Activated CD4-positive, alpha-beta T cell treated with anti-CD3 and anti-CD28 coated beads, Interleukin-2, amount 50 U/mL, for 4 hours (primary cell): ENCODE measurements around the gene LGR4.
"Not testable (repeated sequence)": the region's sequence is repeated elsewhere in the genome, so short reads cannot be mapped to it uniquely, and the experiment has no call there.

Experiments
- DNase-seq, 2 experiments: peaks; one replicate each; pipeline ENCODE4 v3.0.0-alpha.2; 2020

The LGR4 gene

DNA sequence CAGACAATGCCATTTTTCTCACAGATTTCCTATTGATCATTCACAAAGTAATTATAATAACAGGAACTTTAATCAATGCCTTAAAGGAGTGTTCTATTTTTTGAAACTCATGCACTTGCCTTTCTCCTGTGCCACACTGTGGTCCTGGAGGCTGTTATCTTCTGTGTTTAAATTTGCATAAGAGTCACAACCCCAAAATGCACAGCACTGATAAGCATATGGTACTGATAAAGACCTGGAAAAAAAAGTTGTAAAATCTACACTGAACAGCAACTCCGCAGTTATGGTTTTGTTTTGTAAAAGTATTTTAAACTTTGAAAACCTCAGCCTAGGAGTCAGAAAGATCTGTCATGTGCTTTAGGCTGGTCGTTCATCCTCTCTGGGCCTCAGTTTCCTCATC, 100.4 kb downstream of the LGR4 start:
- no peak for DNase-seq

DNA sequence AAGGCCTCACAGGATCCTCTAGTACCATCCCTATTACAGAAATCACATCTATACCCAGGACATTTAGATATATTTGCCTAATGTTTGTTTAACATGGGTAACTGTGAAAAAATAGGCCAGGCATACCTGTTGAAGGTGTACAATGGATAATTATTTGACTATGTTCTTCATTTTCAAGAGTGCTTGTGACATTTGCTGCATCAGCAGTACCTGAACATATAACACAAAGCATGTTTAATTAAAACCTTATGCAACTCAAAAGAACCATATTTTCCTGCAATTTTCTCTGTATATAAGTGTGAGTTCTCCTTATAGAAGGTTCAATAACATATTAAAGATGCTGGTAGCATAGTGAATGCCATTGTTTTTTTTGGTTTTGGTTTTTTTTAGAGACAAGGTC, 101.1 kb downstream of the LGR4 start:
- DNase-seq, result no peak

DNA sequence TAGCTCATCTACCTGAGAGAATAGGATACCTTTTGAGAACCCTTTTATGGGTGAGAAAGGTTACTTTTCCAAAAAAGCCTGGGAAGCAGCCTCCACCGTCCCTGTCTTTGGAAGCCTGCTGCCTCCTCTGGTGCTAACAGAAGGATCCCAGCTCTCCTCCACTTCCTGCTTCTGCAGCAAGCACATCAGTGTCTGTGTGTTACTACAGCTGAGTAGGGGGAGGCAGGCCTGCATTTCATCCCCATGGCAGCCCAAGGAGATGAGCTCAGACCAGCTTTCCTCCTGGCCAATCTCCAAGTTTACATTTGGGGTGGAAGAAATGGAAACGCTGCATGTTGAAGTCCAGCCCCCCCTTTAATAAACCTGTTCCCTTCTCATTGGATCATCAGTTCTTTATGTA, 102.2 kb downstream of the LGR4 start:
- DNase-seq, result no peak

DNA sequence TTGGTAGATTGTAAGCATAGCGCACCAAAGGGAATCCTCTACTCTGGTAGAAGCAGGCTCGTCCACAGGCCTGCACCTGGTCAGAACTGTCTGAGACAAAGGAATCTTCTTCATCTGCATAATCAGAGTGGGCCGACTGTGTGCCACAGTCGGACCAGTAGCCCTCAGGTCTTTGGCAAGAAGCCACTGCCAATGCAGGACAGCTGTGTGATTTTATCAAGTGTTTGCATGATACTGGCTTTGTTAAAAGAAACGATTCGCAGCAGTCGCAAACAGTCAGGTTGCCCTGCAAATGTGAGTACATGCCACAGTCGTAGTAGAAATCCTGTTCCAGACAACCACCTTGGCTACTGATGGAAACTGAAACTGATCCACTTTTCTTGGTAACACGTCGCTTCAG, 104.7 kb downstream of the LGR4 start:
- DNase-seq, result no peak

DNA sequence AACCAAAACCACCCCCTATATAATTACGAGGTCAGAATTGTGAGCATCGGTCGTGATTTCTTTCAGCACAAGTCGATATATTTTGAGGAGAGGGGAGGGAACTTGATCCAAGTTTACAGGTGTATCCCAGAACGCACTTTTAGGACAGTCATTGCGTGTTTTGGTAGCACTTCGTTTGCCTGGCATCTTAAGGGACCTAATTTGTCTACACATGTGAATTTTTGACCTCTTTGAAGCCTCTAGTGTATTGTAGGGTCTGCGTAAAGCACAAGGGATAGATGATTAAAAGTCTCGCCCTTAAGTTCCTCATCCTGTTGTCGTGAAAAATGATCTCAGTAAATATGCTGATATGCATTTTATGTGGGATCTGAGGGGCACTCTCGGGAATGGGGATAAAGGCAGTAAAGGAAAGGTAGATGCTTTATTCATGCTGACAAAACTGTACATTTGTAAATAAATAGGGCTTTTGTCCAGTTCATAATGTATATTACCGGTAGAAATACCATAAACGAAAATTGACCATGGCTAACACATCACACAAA, 108.9 kb downstream of the LGR4 start:
- DNase-seq, result no peak

DNA sequence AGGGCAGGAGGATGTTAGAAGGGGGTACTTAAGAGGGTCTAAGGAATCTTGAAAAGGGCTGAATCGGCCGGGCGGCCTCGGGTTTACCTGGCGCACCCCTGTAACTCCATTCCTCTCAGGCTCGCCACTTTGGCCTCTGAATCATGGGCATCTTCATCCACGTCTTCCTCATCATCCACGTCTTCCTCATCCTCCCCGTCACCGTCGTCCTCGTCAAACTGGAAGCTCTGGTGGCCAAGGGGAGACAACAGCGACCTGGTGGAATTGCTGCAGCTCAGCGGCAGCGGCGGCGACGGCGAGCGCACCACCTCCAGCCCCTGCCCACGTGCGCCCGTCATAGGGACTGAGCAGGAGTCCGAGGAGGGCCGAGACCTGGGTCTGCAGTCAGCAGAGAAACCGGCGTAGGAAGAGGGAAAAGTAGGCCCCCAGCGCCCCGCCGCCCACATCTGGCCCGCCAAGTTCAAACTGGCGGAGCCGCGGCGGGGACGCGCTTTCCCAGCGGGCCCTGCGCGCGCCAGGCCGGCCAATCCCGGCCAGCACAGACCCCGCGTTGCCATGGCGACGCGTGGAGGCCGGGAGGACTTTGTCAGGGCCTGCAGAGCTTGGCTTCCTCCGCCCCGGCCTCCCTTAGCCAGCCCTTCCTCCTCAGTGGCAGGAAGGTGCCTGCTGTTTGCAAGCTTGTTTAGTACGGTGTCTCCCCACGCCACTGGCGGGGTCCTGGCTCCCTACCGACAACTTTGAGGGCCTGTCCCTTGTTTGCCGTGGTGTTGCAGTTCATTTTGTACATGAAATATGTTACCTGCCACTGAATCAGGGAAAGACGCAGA, 109.6 kb downstream of the LGR4 start, which contains the start of gene CCDC34:
CCDC34 (minus strand) TSS at position 467 of the 827 bp plus-strand sequence; CDS start at position 446, 21 bp downstream.
- peak; percentile 77 to 78 for DNase-seq

DNA sequence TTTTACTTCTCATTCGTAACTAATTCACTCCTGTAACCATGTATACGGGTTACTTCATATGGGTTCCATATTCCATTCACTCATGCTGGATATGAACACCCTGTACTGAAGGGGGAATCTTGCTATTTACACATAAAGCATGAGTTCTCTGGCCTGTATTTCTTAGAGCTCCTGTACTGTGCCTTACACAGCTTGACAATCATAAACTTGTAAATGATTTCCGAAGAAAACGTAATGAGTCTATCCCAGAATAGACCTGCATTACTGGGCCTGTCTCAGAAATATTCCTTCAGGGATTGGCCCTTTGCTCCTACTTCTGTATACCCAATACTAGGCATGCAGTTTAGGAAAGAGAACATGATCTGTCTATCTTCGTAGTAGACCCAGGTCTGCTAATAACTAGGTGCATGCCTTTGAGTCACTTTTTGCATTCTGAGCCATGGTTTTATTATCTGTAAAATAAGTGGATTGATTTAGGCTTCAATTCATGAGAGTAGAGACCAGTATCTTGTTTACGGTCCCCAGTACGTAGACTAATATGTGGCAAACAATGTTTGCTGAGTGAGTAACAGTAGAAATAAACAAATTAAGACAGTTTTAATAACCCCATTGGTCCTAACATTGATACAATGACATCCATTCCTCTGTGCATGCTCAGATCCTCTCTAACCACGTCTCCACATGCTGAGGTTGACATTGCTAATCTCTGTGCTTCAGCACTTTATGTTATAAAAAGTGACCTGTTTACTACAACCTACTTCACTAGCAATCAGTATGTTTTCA, 110.8 kb downstream of the LGR4 start:
- no peak for DNase-seq

DNA sequence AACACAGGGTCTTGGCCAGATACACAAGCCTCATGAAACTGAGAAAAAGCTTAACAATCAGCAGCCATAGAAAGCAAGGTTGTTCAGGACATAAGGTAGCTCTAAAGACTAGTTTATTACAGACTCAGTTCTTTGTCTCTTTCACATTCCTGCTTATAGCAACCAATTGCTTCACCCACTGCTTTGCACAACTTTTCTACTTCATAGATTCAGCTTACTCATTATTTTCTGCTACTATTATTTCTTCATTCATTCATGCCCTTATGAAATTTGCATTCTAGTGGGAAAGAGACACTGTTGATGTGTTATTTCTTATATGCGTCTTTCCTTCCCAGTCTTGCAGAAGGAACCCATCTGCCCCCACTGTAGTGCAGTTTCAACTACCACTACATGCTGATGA, 114.3 kb downstream of the LGR4 start:
- no peak for DNase-seq

DNA sequence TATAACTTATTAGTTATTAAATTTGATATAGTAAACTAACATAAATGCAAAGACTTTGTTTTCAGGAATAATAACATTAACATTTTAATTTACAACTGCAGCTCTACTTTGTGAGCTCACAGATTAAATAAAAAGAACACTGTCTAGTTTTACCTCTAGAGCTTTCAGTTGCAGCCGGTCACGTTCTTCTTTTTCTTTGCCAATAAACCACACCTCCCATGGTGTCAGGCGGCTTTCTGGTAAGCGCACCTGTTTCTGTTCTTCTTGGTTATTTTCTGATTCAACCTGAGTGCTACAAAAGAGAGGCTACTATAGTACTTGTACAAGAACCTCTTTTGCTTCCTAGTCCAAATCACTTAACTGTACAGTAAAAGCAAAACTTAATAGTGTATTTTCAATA, 115.3 kb downstream of the LGR4 start:
- DNase-seq, result no peak

DNA sequence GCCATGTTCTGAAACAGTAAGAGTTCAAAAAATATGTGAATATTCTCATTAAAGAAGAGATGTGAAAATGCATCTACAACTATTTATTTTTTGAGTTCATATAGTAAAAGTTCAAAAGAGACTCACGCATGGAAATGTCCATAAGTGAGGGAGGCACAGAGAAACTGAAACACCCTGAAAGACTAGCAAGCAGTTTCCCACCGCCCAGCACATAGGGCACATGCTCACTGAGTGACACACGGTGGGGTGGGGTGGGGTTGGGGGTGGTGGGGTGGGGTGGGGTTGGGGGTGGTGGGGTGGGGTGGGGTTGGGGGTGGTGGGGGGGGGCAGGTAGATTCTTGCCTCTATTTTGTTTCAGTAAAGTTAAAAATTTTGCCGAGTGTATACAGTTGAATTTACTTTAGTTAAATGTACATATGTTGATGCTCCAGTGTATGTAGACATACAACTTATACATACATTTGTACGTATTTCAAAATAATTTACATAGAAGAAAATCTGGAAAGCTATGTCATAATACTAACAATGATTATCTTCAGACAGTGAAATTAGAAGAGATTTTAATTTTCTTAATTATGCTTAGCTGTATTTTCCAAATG, 115.9 kb downstream of the LGR4 start:
- no peak for DNase-seq

DNA sequence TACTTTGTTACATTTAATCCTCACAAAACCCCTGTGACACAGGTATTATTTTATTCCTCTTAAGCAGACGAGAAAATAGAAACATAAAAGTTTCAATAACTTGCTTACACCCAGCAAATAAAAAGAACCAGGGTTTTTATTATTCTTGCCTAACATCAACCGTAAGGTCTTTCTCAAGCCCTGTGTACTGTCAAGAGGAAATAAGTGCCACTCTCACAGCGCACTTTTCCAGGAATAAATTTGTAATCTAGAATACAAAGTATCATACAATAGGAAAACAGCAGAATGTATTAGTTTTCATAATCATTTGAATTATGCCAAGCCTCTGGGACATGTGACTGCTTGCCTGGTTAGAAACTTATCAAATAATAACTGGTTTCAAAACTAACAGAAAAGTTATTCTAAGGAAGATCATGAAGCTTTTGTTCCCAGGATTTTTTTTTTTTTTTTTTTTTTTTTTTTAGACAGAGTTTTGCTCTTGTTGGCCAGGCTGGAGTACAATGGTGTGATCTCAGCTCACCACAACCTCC, 117.0 kb downstream of the LGR4 start:
- no peak for DNase-seq

DNA sequence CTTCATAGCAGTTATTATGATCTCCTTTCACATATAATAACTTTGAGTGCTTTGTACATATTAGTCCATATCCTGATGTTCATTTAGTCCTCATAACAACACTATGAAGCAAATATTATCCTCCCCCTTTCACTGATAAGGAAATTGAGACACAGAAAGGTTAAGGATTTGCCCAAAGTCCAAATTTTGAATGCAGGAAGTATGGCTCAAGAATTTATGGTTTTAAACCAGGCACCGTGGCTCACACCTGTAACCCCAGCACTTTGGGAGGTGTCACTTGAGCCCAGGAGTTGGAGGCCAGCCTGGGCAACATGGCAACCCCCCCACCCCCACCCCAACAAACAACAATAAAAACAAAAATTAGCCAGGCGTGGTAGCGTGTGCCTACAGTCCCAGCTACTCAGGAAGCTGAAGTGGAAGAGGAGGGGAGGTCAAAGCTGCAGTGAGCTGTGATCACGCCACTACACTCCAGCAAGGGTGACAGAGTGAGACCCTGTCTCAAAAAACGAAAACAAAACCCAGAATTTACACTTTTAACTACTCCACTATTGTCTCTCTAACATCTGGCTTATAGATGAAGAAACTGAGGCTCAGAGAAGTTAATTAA, 118.1 kb downstream of the LGR4 start:
- no peak for DNase-seq

DNA sequence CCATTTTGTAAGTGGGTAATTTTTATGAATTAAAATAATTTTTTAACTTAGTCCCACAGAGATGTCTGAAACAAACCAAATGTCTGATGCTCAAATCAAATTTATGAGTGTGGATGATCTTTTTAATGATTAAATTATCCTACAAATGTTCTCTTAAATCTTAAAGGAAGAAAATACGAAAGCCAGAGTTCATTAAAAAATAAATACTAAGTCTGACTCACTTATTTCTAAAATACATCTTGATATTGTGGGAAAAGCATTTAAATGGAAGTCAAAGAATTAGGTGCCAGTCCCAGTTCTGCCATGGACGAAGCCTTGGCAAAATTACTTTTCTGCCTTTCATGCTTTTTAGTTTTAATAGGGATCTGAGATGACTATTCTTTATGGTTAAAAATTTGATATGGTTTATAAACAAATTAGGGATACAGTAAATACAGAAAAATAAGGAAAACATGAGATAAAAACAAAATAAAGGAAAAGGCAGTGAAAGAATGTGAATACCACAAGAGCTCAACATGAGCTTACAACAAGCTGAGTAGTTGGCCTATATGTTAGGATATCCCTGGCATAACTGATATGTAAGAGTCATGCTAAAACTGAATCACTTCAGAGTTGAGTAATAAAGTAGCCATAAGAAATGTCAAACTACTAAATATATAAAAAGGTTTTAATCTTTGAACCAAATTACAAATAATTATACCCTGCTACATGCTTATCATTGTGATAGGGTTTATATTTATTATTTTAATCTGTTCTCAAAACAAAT, 118.8 kb downstream of the LGR4 start:
- DNase-seq, result no peak

DNA sequence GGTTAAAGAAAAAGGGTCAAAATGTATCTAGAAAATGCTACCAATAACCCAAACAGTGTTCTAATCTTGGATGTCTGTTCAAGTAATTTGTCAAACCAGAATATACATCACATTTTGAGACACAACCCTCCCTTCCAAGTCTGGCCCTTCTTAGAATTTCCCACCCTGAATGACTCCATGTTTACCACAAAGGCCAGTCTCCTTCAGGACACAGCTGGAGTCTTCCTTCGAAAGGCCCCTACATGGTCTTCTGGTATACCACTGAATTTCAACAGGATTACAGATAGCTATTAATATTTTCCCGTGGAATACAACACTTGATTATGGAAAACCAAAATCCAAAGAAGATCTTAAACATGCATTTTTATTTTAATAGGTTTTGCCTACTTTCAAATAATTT, 119.8 kb downstream of the LGR4 start:
- no peak for DNase-seq

DNA sequence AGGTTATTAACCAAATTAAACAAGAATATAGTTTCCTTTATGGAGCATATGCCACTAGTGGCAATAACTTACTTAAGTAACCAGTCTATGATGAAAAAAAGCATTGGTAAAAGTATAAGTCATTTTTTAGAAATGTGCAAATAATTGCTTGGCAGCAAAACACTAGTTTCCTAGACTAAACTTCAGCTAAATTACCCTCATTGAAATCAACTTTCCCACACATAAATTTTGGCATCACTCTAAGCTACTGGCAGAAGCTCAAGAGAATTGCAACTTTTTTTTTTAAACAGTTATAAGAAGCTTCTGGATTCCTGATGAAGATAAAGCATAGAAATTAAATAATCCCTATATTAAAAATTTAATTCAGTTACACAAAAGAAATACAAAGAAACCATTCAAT, 122.1 kb downstream of the LGR4 start:
- DNase-seq, result no peak

DNA sequence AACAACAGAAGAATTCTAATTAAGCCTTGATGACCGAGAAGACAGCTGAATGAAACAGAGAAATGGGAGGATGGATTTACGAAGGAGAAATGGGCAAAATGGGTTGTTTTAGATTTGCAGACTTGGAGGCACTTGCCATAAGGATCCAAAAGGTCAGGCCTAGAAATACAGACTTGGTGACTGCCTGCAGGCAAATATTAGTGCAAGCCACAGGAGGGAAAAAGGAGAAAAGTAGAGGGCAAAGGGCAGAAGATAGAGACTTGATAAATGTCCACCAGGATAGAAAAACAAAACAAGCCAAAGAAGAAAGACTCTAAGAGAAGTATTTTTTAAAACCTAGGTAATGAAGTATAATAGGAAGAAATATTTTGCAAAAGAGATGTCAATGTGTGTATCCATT, 122.7 kb downstream of the LGR4 start:
- DNase-seq, result no peak

DNA sequence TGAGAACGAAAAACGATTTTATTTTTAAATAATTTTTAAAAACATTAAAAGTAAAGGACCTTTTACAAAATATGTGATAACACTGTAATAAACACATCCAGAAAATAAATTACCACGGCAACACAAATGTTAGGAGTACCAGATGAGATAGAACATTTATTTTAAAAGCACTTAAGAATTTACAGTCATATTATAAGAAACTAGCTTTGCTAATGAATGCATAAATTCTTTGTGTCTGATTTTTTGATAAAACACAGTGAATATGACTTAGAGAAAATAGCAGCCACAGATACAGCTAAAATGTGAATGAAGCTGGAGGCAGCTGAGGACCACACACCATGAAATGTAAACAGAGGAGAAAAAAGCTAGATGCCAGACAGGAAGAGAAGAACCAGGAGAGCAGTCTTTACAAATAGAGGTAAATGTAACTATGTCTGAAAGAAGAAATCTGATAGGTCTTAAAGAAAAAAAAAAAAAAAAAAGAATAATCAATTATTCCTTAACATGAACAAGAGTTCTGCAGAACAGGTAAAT, 124.2 kb downstream of the LGR4 start:
- DNase-seq, result no peak

DNA sequence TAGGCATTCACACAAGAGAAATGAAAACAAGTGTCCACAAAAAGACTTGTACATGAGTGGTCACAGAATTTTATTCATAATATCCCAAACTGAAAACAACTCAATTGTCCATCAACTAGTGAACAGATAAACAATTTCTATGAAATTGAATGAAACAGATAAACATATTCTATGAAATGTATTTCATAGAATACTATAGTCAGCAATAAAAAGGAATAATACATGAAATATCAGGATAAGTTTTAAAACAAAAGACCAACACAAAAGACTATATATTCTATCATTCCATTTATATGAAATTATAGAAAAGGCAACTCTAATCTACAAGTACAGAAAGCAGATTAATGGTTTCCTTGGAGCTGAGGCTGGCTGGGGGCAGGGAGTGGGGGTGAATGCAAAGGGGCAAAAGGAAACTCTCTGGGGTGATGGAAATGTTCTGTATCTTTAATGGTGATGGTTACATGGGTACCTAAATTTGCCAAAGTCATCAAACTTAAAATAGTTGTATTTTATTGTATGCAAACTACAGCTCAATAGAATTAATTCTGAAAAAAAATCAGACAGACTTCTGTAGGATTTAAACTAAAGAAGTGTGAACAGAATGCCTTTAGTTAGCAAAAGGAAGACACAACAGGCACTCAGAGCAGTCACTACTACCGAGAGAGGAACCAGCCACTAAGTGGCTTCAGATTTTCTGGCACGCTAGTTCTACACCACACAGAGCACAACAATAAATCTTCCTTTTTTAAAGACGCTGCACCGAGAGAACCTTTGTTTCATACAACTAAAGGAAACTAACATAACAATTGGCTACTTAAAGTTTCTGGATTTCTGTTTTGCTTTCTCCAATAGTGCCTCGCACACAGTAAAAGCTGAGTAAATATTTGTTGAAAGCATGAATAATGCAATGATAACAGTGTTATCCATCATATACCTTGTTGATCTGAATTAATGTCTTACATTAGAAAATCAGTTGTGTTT, 124.9 kb downstream of the LGR4 start:
- no peak for DNase-seq

DNA sequence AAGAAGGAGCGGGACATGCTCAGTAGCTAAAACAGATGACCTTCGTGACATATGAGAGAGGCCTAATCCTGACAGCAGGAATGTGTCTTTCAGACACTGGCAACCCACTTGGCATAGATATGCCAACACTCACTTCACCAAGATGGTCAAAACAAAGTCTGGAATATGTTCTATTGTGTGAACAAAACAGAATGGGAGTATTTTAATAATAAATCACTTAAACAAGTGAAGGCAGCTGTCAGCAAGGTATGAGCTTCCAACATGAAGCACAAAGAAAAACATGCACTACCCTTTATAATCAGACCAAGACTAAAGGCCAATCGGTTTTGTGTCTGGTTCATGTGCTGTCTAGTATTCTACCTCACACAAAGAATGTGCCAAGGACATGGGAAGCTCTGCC, 132.6 kb downstream of the LGR4 start:
- no peak for DNase-seq

DNA sequence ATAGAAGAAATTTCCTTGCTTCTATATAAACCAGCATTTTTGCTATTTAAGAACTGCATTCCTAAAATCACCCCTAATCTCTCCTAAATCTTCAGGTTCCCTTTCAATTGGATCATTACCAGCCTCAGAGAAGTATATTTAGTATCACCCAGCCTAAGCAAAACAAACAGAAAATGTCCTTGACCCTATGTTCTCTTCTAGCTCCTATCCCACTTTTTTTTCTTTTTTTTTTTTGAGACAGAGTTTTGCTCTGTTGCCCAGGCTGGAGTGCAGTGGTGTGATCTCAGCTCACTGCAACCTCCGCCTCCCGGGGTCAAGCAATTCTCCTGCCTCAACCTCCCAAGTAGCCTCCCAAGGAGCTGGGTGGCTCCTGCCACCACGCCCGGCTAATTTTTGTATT, 137.8 kb downstream of the LGR4 start:
- DNase-seq, result not testable (repeated sequence)

DNA sequence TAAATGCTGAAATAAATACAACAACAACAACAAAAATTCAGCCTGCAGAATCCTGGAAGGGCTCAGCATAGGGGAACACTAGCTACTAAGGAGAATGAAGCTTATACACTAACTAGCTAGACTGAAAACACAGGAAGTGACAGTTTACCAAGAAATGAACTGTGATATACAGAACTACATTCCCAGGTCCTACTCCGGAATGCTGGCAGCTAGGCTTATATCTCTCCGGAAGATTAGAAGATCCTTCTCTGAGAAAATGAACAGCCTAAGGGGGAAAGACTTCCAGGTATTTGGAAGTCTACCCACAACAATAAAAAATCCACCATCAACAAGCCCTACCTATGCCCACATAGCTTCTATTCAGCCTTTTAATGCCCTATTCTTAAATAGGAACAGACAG, 140.6 kb downstream of the LGR4 start:
- DNase-seq, result no peak
